Measurements from ENCODE around the gene EPAS1.

The EPAS1 gene

GRCh38 chr2:46296840-46297545 lies at the start of gene EPAS1:
Gene EPAS1 (plus strand): TSS chr2:46297407. CDS start chr2:46297912, 505 bp downstream.
- peak; percentile 74 for DNase-seq

GRCh38 chr2:46248171-46248570 lies 49.0 kb upstream of the EPAS1 start:
- no peak for DNase-seq

GRCh38 chr2:46249654-46250053 lies 47.6 kb upstream of the EPAS1 start:
- DNase-seq = no peak

- no peak for DNase-seq
Observed at GRCh38 chr2:46252891-46253659, 44.1 kb upstream of the EPAS1 start.

- no peak for DNase-seq
Observed at GRCh38 chr2:46254474-46254873, 42.7 kb upstream of the EPAS1 start.

GRCh38 chr2:46256563-46257142 lies 40.6 kb upstream of the EPAS1 start:
- DNase-seq = no peak

- DNase-seq = no peak
Observed at GRCh38 chr2:46257476-46257875, 39.7 kb upstream of the EPAS1 start.

GRCh38 chr2:46257980-46258379 lies 39.2 kb upstream of the EPAS1 start:
- DNase-seq = no peak

- no peak for DNase-seq
Observed at GRCh38 chr2:46258937-46259776, 38.0 kb upstream of the EPAS1 start.

- no peak for DNase-seq
Observed at GRCh38 chr2:46259777-46260168, 37.4 kb upstream of the EPAS1 start.

- DNase-seq = no peak
Observed at GRCh38 chr2:46260305-46260704, 36.9 kb upstream of the EPAS1 start.

- DNase-seq = no peak
Observed at GRCh38 chr2:46262248-46262938, 34.8 kb upstream of the EPAS1 start.

- DNase-seq = no peak
Observed at GRCh38 chr2:46263347-46263746, 33.9 kb upstream of the EPAS1 start.

GRCh38 chr2:46264447-46264846 lies 32.8 kb upstream of the EPAS1 start:
- DNase-seq = no peak

- DNase-seq = no peak
Observed at GRCh38 chr2:46266134-46266533, 31.1 kb upstream of the EPAS1 start.

- no peak for DNase-seq
Observed at GRCh38 chr2:46267616-46268015, 29.6 kb upstream of the EPAS1 start.

- no peak for DNase-seq
Observed at GRCh38 chr2:46268196-46268595, 29.0 kb upstream of the EPAS1 start.

GRCh38 chr2:46269001-46269400 lies 28.2 kb upstream of the EPAS1 start:
- DNase-seq = no peak

GRCh38 chr2:46269544-46270273 lies 27.5 kb upstream of the EPAS1 start:
- no peak for DNase-seq

- no peak for DNase-seq
Observed at GRCh38 chr2:46270384-46270783, 26.8 kb upstream of the EPAS1 start.

GRCh38 chr2:46273225-46273863 lies 23.9 kb upstream of the EPAS1 start:
- no peak for DNase-seq
